NCI-H345 treated with DMSO at 0.1 percent for 48 hours (cell line): ENCODE measurements around the gene UBE2M.
"Not testable (repeated sequence)": the region's sequence is repeated elsewhere in the genome, so short reads cannot be mapped to it uniquely, and the experiment has no call there.

Source experiments
- DNase-seq: peaks from one replicate; lab custom pipeline; 2025; ENCODE audit not compliant: unreplicated experiment; lab: John Stamatoyannopoulos, UW

Gene UBE2M

GRCh38 chr19:58513694-58514563, 44.5 kb downstream of the UBE2M start:
- peak; percentile 75 for DNase-seq

DNA sequence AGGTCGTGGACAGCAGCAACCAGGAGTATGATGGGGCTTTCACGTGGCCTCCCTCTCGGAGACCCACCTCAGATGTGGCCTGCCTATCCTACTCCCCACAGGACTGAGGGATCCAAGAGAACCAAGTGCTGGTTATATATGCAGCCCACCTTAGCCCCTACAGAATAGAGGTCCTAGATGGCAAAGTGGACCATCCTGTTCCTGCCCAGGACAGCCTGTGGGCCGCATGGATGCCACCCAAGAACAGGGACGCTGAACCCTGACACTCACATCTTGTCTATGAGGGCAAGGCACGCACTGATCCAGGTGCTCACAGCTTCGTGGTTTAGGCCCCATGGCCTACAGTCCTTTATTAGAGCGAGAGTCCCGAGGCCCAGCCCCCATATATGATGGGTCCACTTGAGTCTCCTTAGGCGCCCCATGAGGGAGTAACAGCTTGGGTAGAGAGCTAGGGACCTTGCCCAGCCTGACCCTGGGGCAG, 45.2 kb downstream of the UBE2M start:
- no peak for DNase-seq

GRCh38 chr19:58511353-58512208, 46.8 kb downstream of the UBE2M start, which contains the start of gene SLC27A5:
TSS of gene SLC27A5 (minus strand) at chr19:58511992. CDS start at chr19:58511955, 37 bp downstream.
- DNase-seq: no peak

GRCh38 chr19:58510084-58510862, 48.1 kb downstream of the UBE2M start:
- DNase-seq: no peak

DNA sequence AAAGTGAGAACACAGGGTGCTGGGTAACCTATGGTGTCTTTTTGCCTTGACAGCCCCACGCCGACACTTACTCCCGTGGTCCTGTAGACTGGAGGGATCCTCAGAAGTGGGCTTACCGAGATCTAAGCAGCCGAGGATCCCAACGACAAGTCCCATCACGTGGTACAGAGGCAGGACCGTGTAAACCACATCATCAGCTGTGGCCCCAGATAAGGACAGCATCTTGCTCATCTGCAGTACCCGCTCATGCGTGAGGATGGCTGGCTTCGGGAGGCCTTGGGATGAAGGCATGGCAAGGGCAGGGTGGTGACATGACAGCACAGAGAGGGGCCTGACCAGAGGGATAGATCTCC, 48.7 kb downstream of the UBE2M start:
- DNase-seq: no peak

- not testable (repeated sequence) for DNase-seq
Observed at GRCh38 chr19:58507602-58508223, 50.7 kb downstream of the UBE2M start.
